Liver (tissue), 9 donors: ENCODE measurements around the gene SEMA4C. TPM values are rescaled to one million over a fixed set of nuclear protein-coding genes. Genes with fewer than 3 reads are reported as not detected.

Experiments
- DNase-seq: peaks from one replicate; pipeline ENCODE4 v3.0.0-alpha.2; 2017; ENCODE audit warnings: low spot score
- H3K27ac ChIP-seq, 2 donors: one replicate each; pipeline ENCODE4 v1.7.0; 2013; ENCODE audit warnings: inconsistent platforms in 2 of 2, low read length in 2 of 2, control low read depth in 1 of 2, low read depth in 1 of 2, mild to moderate bottlenecking in 1 of 2
- H3K27me3 ChIP-seq, 4 donors: one replicate each; pipeline versions ENCODE4 v1.6.1 to v1.7.0; 2013; ENCODE audit warnings: low read length in 3 of 4, inconsistent platforms in 1 of 4, mild to moderate bottlenecking in 1 of 4, moderate library complexity in 1 of 4; ENCODE audit not compliant: control insufficient read depth in 4 of 4, insufficient read depth in 4 of 4
- H3K36me3 ChIP-seq, 4 donors: one replicate each; pipeline versions ENCODE4 v1.6.1 to v1.7.0; 2013; ENCODE audit warnings: low read length in 3 of 4, mild to moderate bottlenecking in 3 of 4, low read depth in 1 of 4, moderate library complexity in 1 of 4; ENCODE audit not compliant: control insufficient read depth in 4 of 4, insufficient read depth in 3 of 4
- H3K4me1 ChIP-seq, 4 donors: one replicate each; pipeline versions ENCODE4 v1.6.1 to v1.7.0; 2013; ENCODE audit warnings: low read length in 3 of 4, mild to moderate bottlenecking in 3 of 4, moderate library complexity in 1 of 4; ENCODE audit not compliant: control insufficient read depth in 4 of 4, insufficient read depth in 4 of 4
- H3K4me3 ChIP-seq, 3 donors: one replicate each; pipeline versions ENCODE4 v1.6.1 to v1.7.0; 2013; ENCODE audit warnings: low read length in 3 of 3, control low read depth in 1 of 3, low read depth in 1 of 3, mild to moderate bottlenecking in 1 of 3
- H3K9ac ChIP-seq, 2 donors: one replicate each; pipeline ENCODE4 v1.7.0; 2013; ENCODE audit warnings: low read length in 2 of 2, mild to moderate bottlenecking in 2 of 2, moderate library complexity in 2 of 2, control low read depth in 1 of 2, low read depth in 1 of 2
- H3K9me3 ChIP-seq, 4 donors: one replicate each; pipeline versions ENCODE4 v1.6.1 to v1.7.0; 2013; ENCODE audit warnings: low read length in 3 of 4; ENCODE audit not compliant: control insufficient read depth in 4 of 4
- ATF3 ChIP-seq: IDR thresholded peaks from 2 replicates; pipeline ENCODE4 v1.6.1; 2016; ENCODE audit warnings: antibody characterized with exemption
- EGR1 ChIP-seq, 2 donors: IDR thresholded peaks; 2 replicates each; pipeline ENCODE4 v1.6.1; 2016 to 2018; ENCODE audit warnings: antibody characterized with exemption in 2 of 2, low read depth in 2 of 2
- FOXA1 ChIP-seq: IDR thresholded peaks from 2 replicates; pipeline ENCODE4 v1.6.1; 2016; ENCODE audit warnings: antibody characterized with exemption
- GABPA ChIP-seq, 2 donors: IDR thresholded peaks in 1 of 2; conservative IDR thresholded peaks in 1 of 2; 2 replicates each; pipeline ENCODE4 v1.6.1; 2016; ENCODE audit warnings: antibody characterized with exemption in 2 of 2, mild to moderate bottlenecking in 1 of 2, moderate library complexity in 1 of 2
- HNF4A ChIP-seq, 2 donors: conservative IDR thresholded peaks; 2 replicates each; pipeline ENCODE4 v1.6.1; 2016; ENCODE audit warnings: antibody characterized with exemption in 2 of 2, mild to moderate bottlenecking in 2 of 2
- JUND ChIP-seq, 2 donors: IDR thresholded peaks; 2 replicates each; pipeline ENCODE4 v1.6.1; 2016; ENCODE audit warnings: antibody characterized with exemption in 2 of 2
- REST ChIP-seq: IDR thresholded peaks from 2 replicates; pipeline ENCODE4 v1.6.1; 2016; ENCODE audit warnings: antibody characterized with exemption, mild to moderate bottlenecking
- RXRA ChIP-seq, 2 donors: IDR thresholded peaks; 2 replicates each; pipeline ENCODE4 v1.6.1; 2017 to 2018; ENCODE audit warnings: antibody characterized with exemption in 2 of 2, mild to moderate bottlenecking in 1 of 2
- YY1 ChIP-seq: IDR thresholded peaks from 2 replicates; pipeline ENCODE4 v1.6.1; 2016; ENCODE audit warnings: antibody characterized with exemption, mild to moderate bottlenecking
- WGBS: extraction: QIAGEN DNeasy Blood & Tissue Kit; methylation state at CpG from one replicate; pipeline ENCODE4 v1.1.7; 2013; 5-methylcytosine and 5-hydroxymethylcytosine counted together
- polyA plus RNA-seq, 2 donors: library from polyadenylated mRNA; stranded (reverse) in 1 of 2; unstranded in 1 of 2; fragments of 200-250 nt in 1 of 2; fragments of >200 nt in 1 of 2; fragmentation: Nextera tagmentation in 1 of 2; extraction: Ambion mirVana in 1 of 2; gene quantifications; one replicate each; pipeline versions ENCODE4 v1.2.1 to v1.2.3, GENCODE V29; 2013 to 2015
- total RNA-seq, 2 donors: library from RNA; depleted of rRNA; stranded (reverse); fragments of >200 nt; gene quantifications; one replicate each; pipeline ENCODE4 v1.2.3, GENCODE V29; 2014
- TF ChIP-seq, protein P1 (sequence below): fragments of 150-350 bp; IDR thresholded peaks from 2 replicates; pipeline ENCODE4 v1.5.1; 2017; ENCODE audit warnings: improper control_type of control experiment, low read depth, low read length; ENCODE audit not compliant: missing input control
- TF ChIP-seq, protein P2 (sequence below): IDR thresholded peaks from 2 replicates; pipeline ENCODE4 v1.6.1; 2016; ENCODE audit warnings: antibody characterized with exemption
- donor health status: healthy.
- donor health status: healthy.
- donor health status: healthy.
- donor health status: healthy.
- donor health status: healthy.

The SEMA4C gene
- total and polyA plus RNA-seq, 4 donors, result 3.7 to 23.2 (median 13.2) TPM

- Histone ChIP-seq H3K36me3 (no peaks in the 10 kb centered on the region), H3K4me3 (no peak overlapping the region), H3K9me3 (peaks cover 6 to 14% (median 9%) of the 10 kb centered on the region in 4 donors), H3K27me3 (no peaks in the 10 kb centered on the region), H3K9ac (no peak overlapping the region), H3K27ac (no peak overlapping the region), H3K4me1 (no peaks in the 10 kb centered on the region)
- DNase-seq, result no peak
- TF ChIP-seq JUND (IDR thresholded peaks at IDR 0.05), result no peak
- TF ChIP-seq HNF4A (conservative IDR thresholded peaks at IDR 0.05), result no peak
- TF ChIP-seq, protein P1, sequence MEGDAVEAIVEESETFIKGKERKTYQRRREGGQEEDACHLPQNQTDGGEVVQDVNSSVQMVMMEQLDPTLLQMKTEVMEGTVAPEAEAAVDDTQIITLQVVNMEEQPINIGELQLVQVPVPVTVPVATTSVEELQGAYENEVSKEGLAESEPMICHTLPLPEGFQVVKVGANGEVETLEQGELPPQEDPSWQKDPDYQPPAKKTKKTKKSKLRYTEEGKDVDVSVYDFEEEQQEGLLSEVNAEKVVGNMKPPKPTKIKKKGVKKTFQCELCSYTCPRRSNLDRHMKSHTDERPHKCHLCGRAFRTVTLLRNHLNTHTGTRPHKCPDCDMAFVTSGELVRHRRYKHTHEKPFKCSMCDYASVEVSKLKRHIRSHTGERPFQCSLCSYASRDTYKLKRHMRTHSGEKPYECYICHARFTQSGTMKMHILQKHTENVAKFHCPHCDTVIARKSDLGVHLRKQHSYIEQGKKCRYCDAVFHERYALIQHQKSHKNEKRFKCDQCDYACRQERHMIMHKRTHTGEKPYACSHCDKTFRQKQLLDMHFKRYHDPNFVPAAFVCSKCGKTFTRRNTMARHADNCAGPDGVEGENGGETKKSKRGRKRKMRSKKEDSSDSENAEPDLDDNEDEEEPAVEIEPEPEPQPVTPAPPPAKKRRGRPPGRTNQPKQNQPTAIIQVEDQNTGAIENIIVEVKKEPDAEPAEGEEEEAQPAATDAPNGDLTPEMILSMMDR, result no peak
- no peak for TF ChIP-seq GABPA (IDR thresholded peaks at IDR 0.05 in 1 of 2, conservative IDR thresholded peaks at IDR 0.05 in 1 of 2)
- no peak for TF ChIP-seq FOXA1
- no peak for TF ChIP-seq YY1
- WGBS, result 76% methylated on average over 22 of the region's 22 CpGs
These were observed 42.7 kb upstream of the SEMA4C start for GRCh38 chr2:96912346-96913116.

DNA sequence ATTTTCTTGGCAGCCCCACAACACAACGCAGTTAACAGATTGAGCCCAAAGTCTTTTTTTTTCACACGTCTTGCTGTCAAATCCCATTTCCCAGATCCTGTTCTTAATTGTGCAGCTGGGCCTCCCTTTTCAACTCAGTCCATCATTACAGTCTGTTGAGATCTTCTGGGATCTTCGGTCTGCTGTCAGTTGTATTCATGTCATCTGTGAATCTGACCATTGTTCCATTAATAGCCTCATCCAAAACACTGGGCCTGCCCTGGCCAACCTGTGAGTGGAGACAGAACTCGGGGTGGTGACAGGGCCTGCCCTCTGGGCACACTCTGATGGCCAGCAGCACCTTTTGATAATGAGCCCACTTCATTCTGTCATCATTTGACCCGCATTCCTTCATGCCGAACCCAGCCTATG is 39.7 kb upstream of the SEMA4C start:
- no peak for TF ChIP-seq ATF3
- no peak for TF ChIP-seq GABPA (IDR thresholded peaks at IDR 0.05 in 1 of 2, conservative IDR thresholded peaks at IDR 0.05 in 1 of 2)
- TF ChIP-seq, protein P1, result no peak
- TF ChIP-seq REST, result no peak
- TF ChIP-seq RXRA (IDR thresholded peaks at IDR 0.05), result no peak
- no peak for TF ChIP-seq HNF4A (conservative IDR thresholded peaks at IDR 0.05)
- no peak for TF ChIP-seq EGR1 (IDR thresholded peaks at IDR 0.05; ENCODE audit: low read depth in 2 of 2)
- TF ChIP-seq, protein P2, sequence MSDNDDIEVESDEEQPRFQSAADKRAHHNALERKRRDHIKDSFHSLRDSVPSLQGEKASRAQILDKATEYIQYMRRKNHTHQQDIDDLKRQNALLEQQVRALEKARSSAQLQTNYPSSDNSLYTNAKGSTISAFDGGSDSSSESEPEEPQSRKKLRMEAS, result no peak
- TF ChIP-seq FOXA1, result no peak
- H3K36me3 ChIP-seq, result no peaks in the 10 kb centered on the region
- H3K9me3 ChIP-seq, result no peaks in the 10 kb centered on the region
- 89% methylated on average over 6 of the region's 6 CpGs for WGBS
- no peak overlapping the region for H3K4me3 ChIP-seq
- no peak for DNase-seq
- no peaks in the 10 kb centered on the region for H3K27me3 ChIP-seq
- no peak overlapping the region for H3K9ac ChIP-seq
- H3K4me1 ChIP-seq, result no peaks in the 10 kb centered on the region
- H3K27ac ChIP-seq, result no peak overlapping the region
